M059J (cell line): ENCODE results near the gene CAMKMT. TPM values are rescaled to one million over a fixed set of nuclear protein-coding genes. Genes with fewer than 3 reads are reported as not detected.
"Not testable (repeated sequence)": the region's sequence is repeated elsewhere in the genome, so short reads cannot be mapped to it uniquely, and the experiment has no call there.

Experiments used
- DNase-seq: peaks from one replicate; pipeline ENCODE4 v3.0.0-alpha.2; 2012; ENCODE audit warnings: low read depth
- total RNA-seq: library from RNA; depleted of rRNA; stranded (reverse); fragments of >200 nt; shearing (Covaris generic); gene quantifications from 2 replicates; pipeline ENCODE4 v1.2.3, GENCODE V29; 2014

Gene CAMKMT
- total RNA-seq, 1 experiment from 2014 or later: 3.4 TPM

DNA sequence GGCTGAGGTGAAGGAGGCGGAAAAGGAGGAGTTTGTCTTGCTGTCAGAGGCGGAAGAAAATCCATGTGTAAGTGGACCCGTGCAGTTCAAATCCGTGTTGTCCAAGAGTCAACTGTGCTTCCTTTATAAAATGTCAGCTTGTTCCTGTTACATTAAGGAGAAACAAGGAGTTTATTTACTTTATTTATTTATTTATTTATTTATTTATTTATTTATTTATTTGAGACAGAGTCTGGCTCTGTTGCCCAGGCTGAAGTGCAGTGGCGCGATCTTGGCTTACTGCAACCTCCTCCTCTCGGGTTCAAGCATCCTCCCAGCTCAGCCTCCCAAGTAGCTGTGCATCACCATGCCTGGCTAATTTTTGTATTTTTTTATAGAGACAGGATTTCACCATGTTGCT lies 143.9 kb downstream of the CAMKMT start:
- DNase-seq: not testable (repeated sequence)

DNA sequence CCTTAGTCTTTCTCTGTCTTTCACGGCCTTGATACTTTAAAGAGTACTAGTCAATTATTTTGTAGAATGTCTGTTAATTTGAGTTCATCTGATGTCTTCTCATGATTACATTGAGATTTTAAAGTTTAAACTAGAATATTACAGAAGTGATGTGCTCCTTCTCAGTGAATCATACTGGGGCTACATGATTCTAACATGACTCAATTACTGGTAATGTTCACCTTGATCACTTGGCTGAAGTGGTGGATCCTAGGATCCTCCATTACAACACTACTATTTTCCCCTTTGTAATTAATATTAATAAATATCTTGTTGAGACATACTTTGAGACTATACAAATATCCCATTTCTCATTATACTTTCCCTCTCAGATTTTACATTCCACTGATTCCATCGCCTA lies 148.5 kb downstream of the CAMKMT start:
- peak; percentile 15 for DNase-seq

DNA sequence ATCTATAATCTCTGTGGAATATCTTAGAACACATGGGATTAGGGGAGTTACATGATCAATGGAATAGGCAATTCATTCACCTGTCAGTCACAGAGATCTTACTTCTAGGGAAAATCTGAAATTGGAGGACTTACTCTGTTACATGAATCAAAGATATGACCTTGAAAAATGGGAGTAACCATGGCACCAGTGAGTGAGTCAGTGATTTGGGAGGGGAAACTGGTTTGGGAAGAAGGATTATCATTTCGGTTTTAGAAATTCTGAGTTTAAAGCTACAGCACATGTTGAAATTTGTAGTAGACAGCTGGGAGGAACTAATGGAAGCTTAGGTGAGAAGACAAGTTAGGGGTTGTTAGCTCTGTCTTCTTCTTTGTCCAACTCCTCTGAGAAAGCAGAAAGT lies 153.7 kb downstream of the CAMKMT start:
- peak; percentile 7 for DNase-seq

DNA sequence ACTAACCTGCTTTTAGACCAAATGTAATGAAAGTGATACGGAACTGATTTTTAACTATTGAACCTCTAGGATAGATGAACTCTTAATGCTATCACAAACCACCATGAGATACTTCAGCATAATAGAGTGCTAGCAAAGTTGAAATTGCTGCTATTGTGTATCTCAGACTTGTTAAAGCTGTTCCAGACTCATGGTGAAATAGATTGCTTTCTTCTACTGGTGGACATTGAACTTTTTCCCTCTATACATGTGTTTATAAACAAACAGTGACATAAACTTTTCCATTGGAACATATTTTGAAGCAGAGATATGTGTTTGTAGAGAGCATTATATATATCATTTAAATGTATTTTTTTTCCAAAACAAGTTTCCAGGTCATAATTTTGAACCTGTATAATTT lies 157.3 kb downstream of the CAMKMT start:
- no peak for DNase-seq

GRCh38 chr2:44522846-44523245 lies 161.1 kb downstream of the CAMKMT start:
- DNase-seq: no peak

- DNase-seq: no peak
Measured at GRCh38 chr2:44524347-44524926, 162.7 kb downstream of the CAMKMT start.

DNA sequence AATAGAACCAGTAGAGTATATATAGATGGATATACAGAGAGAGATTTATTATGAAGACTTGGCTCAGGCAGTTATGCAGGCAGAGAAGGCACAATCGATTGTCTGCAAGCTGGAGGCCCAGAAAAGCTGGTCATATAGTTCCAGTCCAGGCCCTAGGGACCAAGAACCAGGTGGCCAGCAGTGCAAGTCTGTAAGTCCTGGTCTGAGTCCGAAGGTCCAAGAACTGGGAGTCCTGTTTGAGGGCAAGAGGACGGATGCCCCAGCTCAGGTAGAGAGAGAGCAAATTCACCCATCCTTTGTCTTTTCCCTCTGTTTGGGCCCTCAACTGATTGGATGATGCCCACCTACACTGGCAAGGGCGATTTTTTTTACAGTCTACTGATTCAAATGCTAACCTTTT lies 164.6 kb downstream of the CAMKMT start:
- DNase-seq: no peak

DNA sequence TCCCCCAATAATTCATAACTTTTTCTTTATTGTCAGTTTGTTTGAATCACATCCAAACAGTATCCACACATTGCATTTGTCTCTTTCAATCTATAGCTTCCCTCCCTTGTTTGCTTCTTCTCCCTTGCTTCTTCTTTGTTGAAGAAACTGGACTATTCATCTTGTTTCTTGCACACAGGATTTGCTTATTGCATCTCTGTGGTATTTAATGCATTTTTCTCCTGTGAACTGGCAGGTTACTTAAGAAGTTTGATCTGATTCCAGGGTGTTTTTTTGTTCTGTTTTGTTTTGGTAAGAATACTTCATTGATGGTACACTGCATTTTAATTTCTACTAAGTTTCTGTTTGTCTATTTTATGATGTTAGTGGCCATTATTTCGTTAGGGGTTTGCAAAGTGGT lies 166.8 kb downstream of the CAMKMT start:
- DNase-seq: peak; percentile 78

DNA sequence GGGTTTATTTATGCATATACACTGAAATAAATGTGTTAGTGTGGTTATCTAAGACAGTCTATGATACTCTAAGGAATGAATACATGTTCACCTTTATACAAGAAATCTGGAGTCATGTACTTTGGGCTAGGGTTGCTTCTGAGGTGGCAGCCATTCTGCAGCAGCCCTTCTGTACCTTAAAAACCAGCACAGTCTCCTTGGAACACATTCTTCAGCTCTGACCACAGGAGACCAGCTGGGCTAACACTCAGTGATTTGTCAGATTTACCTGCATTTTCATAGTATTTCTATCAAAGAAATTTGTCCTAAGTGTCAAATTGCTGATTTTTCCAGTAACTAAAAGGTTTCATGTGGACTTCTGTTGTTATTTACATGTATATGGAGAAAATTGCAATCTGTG lies 167.7 kb downstream of the CAMKMT start:
- peak; percentile 12 for DNase-seq

DNA sequence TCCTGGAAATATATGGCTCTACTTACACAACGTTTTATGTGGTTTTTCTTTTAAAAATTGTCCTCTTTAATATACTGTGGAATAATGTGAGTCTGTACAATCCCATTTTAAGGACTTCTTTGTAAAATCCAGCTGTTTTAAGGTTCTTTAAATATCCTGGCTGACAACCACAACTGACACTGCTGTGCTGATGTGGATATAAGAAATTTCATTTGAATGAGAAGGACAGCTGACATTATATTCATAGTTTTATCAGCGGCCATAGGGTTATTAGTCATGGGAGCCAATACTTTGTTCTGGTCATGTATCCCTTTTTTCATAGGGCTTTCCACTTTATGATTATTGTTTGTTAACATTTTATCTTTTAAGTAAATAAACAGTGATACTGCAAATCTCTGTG lies 169.5 kb downstream of the CAMKMT start:
- DNase-seq: no peak

DNA sequence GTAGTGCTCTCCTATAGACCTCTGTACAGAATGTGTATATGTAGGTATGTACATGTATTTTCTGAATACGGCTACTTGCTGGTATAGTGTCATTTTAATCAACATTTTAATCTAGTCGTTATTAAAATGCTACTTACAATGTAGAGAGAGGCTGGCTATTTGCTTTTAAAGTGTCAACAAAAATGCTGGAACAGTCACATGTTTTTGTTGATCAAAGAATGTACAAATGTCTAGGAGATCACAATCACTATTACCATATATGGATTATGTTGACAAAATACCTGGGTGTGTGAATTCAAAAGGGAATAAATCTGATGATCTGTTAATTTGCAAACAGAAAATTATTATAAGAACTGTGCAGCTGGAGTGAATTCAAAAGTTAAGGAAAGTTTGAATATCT lies 170.3 kb downstream of the CAMKMT start:
- DNase-seq: no peak

GRCh38 chr2:44533508-44533907 lies 171.8 kb downstream of the CAMKMT start:
- no peak for DNase-seq

GRCh38 chr2:44535376-44535775 lies 173.6 kb downstream of the CAMKMT start:
- DNase-seq: no peak

DNA sequence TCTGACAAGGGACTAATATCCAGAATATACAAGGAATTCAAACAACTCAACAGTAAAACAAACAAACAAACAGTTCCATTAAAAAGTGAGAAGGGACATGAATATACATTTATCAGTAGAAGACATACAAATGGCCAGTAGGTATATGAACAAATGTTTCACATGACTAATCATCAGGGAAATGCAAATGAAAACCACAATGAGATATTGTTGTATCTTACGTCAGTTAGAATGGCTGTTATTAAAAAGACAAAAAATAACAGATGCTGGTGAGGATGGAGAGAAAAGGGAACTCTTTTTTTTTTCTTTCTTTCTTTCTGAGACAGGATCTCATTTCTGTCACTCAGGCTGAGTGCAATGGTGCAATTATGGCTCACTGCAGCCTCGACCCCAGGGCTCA lies 175.5 kb downstream of the CAMKMT start:
- no peak for DNase-seq

GRCh38 chr2:44542520-44542919 lies 180.8 kb downstream of the CAMKMT start:
- no peak for DNase-seq

DNA sequence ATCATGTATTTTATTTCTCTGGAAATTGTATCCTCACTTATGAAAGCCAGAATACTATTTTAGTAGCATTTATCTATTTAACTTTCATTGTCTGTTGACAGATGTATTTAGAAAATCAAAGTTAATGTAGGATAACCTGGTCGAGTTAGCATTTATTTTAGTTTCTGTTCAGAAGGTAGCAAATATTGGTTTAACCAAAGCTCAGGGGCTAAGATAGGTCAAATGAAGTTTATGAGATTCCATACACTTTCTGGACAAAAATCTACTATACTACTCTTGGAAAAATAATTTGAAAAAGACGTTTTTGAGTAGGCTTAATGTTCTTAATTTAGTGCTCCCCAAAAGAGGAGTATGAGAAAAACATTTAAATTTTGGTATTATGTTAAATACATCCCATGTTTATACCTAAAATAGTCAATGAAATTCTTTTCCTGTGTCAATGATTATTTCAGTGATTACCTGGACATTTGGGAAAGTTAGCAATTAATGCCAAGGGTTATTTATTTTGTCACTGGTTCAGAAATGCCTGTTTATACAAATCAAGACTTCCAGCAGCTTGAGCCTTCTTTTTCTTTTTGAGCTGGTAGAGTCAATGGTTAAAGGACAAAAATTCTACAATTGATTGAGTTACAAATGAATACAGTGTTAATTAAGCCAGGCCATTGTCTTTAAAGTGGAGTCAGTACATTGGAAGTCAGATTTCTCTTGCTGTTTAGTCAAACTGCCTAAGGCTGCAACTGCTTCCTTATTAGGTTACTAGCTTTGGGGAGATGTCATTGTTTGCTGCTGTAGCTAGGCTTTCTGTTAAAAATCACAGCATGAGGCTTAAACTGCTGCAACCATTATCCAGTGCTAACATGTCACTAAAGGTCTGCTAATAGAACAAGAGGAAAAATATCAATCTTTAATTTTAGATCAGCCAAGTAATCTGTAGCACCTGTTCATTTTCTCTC lies 182.3 kb downstream of the CAMKMT start:
- DNase-seq: peak; percentile 69

GRCh38 chr2:44545005-44545404 lies 183.3 kb downstream of the CAMKMT start:
- no peak for DNase-seq

- DNase-seq: no peak
Measured at GRCh38 chr2:44546459-44547127, 184.8 kb downstream of the CAMKMT start.

DNA sequence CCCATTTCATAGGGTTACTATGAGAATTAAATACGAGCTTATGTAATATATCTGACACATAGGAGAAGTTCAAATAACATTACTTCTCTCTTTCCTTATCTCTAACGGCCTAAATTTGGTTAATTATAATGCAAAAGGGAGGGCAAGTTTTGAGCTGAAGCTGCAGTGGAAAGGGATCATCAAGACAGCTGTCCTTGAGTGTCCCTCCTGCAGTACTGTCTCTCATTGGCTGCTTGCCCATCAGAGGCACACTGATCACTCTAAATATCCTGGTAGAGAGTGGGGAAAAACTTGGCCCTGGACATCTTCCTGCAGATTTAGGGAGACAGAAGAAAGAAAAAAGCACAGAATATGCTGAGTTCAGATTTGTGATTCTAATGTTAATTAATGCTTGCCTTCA lies 186.0 kb downstream of the CAMKMT start:
- DNase-seq: no peak

GRCh38 chr2:44548221-44549098 lies 186.7 kb downstream of the CAMKMT start:
- no peak for DNase-seq

DNA sequence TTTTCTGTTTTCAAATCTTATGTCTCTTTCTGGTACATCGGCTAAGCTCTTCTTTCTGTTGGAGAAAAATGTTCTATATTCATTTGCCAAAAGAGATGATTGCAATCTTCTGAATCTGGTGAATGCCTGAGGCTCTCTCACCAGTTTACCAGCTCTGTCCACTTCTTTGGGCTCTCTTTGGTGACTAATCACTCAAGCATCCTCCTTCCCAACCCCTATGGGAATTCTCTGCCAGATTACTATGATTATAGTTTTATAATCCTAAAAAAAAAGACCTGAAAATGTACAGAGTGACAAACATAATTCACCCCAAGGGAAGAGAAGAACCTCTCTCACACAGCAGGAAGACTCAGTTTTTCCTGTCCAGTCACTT lies 187.3 kb downstream of the CAMKMT start:
- peak; percentile 92 for DNase-seq

DNA sequence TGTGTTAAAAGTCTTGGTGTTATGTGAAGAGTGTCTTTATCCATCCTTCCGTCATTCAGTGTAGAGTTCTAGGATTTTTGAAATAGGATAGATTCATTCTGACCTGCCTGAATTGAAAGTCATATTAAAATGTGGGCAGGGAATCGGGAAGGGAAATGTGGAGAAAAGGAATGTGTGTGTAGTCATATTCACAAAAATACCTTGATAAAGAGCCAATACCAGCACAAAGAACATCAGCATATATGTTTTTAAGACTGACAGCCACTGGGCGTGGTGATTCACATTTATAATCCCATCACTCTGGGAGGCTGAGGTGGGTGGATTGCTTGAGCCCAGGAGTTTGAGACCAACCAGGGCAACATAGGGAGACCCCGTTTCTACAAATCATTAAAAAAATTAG lies 188.1 kb downstream of the CAMKMT start:
- DNase-seq: peak; percentile 55
